ENCODE data around the gene PCSK4.

The PCSK4 gene

DNA sequence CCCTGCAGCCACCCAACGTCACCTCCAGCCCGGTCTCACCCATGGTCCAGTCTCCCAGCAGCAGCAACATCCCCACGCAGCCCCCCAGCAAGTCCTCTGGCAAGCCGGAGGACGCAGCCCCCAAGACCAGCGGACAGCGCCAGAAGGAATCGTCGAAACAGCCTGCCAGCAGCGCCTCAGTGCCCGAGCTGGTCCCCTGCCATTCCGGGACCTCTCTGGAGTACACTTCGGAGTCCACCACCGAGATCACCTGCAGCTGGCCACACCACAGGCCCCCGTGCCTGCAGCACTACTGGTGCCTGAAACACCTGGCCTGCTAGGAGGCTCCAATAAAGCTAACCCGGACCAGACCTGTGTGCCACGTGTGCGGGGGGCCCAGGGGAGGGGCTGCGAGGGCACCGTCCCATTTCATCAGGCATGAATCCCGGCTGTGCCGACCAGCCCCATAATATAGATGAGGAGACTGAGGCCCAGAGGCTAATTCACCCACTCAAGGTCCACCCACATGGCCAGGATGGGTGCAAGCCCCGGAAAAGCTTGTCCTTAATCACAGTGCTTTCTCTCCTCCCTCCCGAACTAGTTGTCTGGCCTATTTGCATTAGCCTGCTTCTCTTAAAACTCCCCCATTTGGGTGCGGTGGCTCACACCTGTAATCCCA lies 7.6 kb upstream of the PCSK4 start:
- TF ChIP-seq CTCF (IDR thresholded peaks at IDR 0.05) = no peak
- H3K4me1 ChIP-seq = peaks cover 0 to 3% (median 0%) of the 10 kb centered on the region in 4 donors
- H3K36me3 ChIP-seq = no peaks in the 10 kb centered on the region
- no peak overlapping the region for H3K4me3 ChIP-seq
- intact Hi-C loops (cut with DNase I; ENCODE audit: low total_unique reads) = no loop called here
- no peak for DNase-seq
- H3K27ac ChIP-seq = no peak overlapping the region
- H3K9me3 ChIP-seq = no peaks in the 10 kb centered on the region
- peaks cover 0 to 56% of the 10 kb centered on the region in 2 donors for H3K27me3 ChIP-seq

- no peak for TF ChIP-seq CTCF (IDR thresholded peaks at IDR 0.05)
- Histone ChIP-seq H3K27ac (no peak overlapping the region), H3K27me3 (peaks cover 0 to 53% of the 10 kb centered on the region in 2 donors), H3K9me3 (no peaks in the 10 kb centered on the region), H3K4me1 (peaks cover 0 to 2% (median 0%) of the 10 kb centered on the region in 4 donors), H3K36me3 (no peaks in the 10 kb centered on the region), H3K4me3 (no peak overlapping the region)
- no peak for DNase-seq
- intact Hi-C loops (cut with DNase I; ENCODE audit: low total_unique reads) = no loop called here
These were observed 6.8 kb upstream of the PCSK4 start for GRCh38 chr19:1496714-1497577.

GRCh38 chr19:1495799-1496713 lies 5.9 kb upstream of the PCSK4 start:
- no peak overlapping the region for H3K4me3 ChIP-seq
- peaks cover 0 to 53% of the 10 kb centered on the region in 2 donors for H3K27me3 ChIP-seq
- H3K27ac ChIP-seq = no peak overlapping the region
- peaks cover 0 to 11% (median 6%) of the 10 kb centered on the region in 4 donors for H3K4me1 ChIP-seq
- DNase-seq = no peak
- intact Hi-C loops (cut with DNase I; ENCODE audit: low total_unique reads) = no loop called here
- no peaks in the 10 kb centered on the region for H3K9me3 ChIP-seq
- TF ChIP-seq CTCF (IDR thresholded peaks at IDR 0.05) = no peak
- no peaks in the 10 kb centered on the region for H3K36me3 ChIP-seq

- Histone ChIP-seq H3K27me3 (peaks cover 0 to 51% of the 10 kb centered on the region in 2 donors), H3K4me1 (peaks cover 0 to 14% (median 8%) of the 10 kb centered on the region in 4 donors)
- intact Hi-C loops (cut with DNase I; ENCODE audit: low total_unique reads) = no loop called here
These were observed 5.1 kb upstream of the PCSK4 start for GRCh38 chr19:1495051-1495798.

More at GRCh38 chr19:1495051-1495798, 5.1 kb upstream of the PCSK4 start:
- H3K27ac ChIP-seq = no peak overlapping the region
- no peaks in the 10 kb centered on the region for H3K36me3 ChIP-seq
- TF ChIP-seq CTCF (IDR thresholded peaks at IDR 0.05) = no peak
- DNase-seq = no peak
- H3K4me3 ChIP-seq = no peak overlapping the region
- H3K9me3 ChIP-seq = no peaks in the 10 kb centered on the region

Measured in tibial artery (tissue), 4 donors.